Measurements from ENCODE around the gene GPR179. TPM values are rescaled to one million over a fixed set of nuclear protein-coding genes. Genes with fewer than 3 reads are reported as not detected.

GPR179 gene
- total RNA-seq (2022), result 0.05 TPM in 1 of 2 replicates, not detected in the other
- Bru-seq, nascent RNA, result percentile 8 among the genes with signal in this experiment
- percentile 15 among the genes with signal in this experiment for BruChase-seq, experiment 1, labeled RNA remaining after a 2-hour chase
- BruChase-seq, experiment 2, labeled RNA remaining after a 6-hour chase, result percentile 11 among the genes with signal in this experiment
- long read RNA-seq, result 0 reads

GRCh38 chr17:38343608-38344419 lies at the start of gene GPR179:
Gene GPR179, minus strand, starts transcription at chr17:38343956. Its CDS starts 167 bp downstream, at chr17:38343789.
- Mint-ChIP-seq H3K9me3 (ENCODE audit: unreplicated experiment) (no peaks in the 10 kb centered on the region), H3K4me1 (ENCODE audit: low read depth, unreplicated experiment) (peaks cover 1% of the 10 kb centered on the region), H3K4me3 (ENCODE audit: unreplicated experiment) (no peak within 1 kb of the TSS), H3K27me3 (ENCODE audit: insufficient read depth, unreplicated experiment) (no peaks in the 10 kb centered on the region), H3K36me3 (ENCODE audit: insufficient read depth, unreplicated experiment) (no peaks in the 10 kb centered on the region), H3K27ac (ENCODE audit: unreplicated experiment) (no peak within 1 kb of the TSS)
- CTCF ChIA-PET, result interaction anchor here (0.7 to 1.0 kb wide), 2 partner anchors 12 to 13 kb away, joined by 3 read pairs; no protein-coding TSS in a partner anchor
- no peak for TF ChIP-seq CTCF (IDR thresholded peaks at IDR 0.05; ENCODE audit: insufficient read depth in 1 of 2, low read depth in 1 of 2, low read length in 1 of 2, severe bottlenecking in 1 of 2, unreplicated experiment in 1 of 2)
- intact Hi-C loops (cut with micrococcal nuclease; ENCODE audit: unreplicated experiment), result no loop called here
- H3K9me3 ChIP-seq, result no peaks in the 10 kb centered on the region
- no peaks in the 10 kb centered on the region for H3K27me3 ChIP-seq (replicated peaks; ENCODE audit: control insufficient read depth, insufficient read depth, low read length)
- no TSS peak for BruUV-seq (replicated peaks)
- H3K4me3 ChIP-seq (ENCODE audit: low read depth, low read length), result no peak within 1 kb of the TSS
- H3K36me3 ChIP-seq (ENCODE audit: control insufficient read depth, insufficient read depth, low read length), result no peaks in the 10 kb centered on the region
- H3K4me1 ChIP-seq, result peaks cover 4% of the 10 kb centered on the region; the same call in 1 of the 2 replicates
- DNase-seq, result no peak
- POLR2A ChIA-PET, result no interaction called here

DNA sequence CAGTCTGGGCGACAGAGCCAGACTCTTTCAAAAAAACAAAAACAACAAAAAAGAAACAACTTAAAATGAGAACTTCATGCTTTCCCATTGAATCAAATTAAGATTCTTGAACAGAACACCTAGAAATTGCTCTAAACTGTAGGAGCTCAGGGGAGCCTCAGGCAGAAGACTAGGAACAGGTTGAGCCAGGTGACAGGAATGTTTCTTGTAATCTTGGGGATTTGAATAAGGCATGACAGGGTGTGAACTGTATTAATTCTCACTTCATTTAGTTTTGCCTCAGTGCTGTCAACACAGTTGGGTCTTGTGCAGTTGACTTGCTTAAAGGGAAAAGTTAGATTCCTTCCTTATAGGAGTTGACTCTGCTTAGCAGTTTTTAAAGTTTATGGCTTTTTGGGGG lies 35.7 kb upstream of the GPR179 start:
- no peak for DNase-seq
- Histone ChIP-seq H3K4me1 (no peaks in the 10 kb centered on the region), H3K4me3 (ENCODE audit: low read depth, low read length) (no peak overlapping the region), H3K27me3 (replicated peaks; ENCODE audit: control insufficient read depth, insufficient read depth, low read length) (no peaks in the 10 kb centered on the region), H3K9me3 (no peaks in the 10 kb centered on the region), H3K36me3 (ENCODE audit: control insufficient read depth, insufficient read depth, low read length) (peaks cover 1% of the 10 kb centered on the region; the same call in 1 of the 2 replicates)
- Mint-ChIP-seq H3K9me3 (ENCODE audit: unreplicated experiment) (no peaks in the 10 kb centered on the region), H3K4me1 (ENCODE audit: low read depth, unreplicated experiment) (no peaks in the 10 kb centered on the region), H3K27ac (ENCODE audit: unreplicated experiment) (no peak overlapping the region), H3K36me3 (ENCODE audit: insufficient read depth, unreplicated experiment) (peaks cover 36% of the 10 kb centered on the region), H3K4me3 (ENCODE audit: unreplicated experiment) (no peak overlapping the region), H3K27me3 (ENCODE audit: insufficient read depth, unreplicated experiment) (no peaks in the 10 kb centered on the region)
- POLR2A ChIA-PET, result no interaction called here
- BruUV-seq (replicated peaks), result no TSS peak
- CTCF ChIA-PET, result interaction anchor here (0.7 to 1.2 kb wide), 3 partner anchors 30 to 224 kb away, joined by 3 read pairs; no protein-coding TSS in a partner anchor
- no peak for TF ChIP-seq CTCF (IDR thresholded peaks at IDR 0.05; ENCODE audit: insufficient read depth in 1 of 2, low read depth in 1 of 2, low read length in 1 of 2, severe bottlenecking in 1 of 2, unreplicated experiment in 1 of 2)
- intact Hi-C loops (cut with micrococcal nuclease; ENCODE audit: unreplicated experiment), result no loop called here

DNA sequence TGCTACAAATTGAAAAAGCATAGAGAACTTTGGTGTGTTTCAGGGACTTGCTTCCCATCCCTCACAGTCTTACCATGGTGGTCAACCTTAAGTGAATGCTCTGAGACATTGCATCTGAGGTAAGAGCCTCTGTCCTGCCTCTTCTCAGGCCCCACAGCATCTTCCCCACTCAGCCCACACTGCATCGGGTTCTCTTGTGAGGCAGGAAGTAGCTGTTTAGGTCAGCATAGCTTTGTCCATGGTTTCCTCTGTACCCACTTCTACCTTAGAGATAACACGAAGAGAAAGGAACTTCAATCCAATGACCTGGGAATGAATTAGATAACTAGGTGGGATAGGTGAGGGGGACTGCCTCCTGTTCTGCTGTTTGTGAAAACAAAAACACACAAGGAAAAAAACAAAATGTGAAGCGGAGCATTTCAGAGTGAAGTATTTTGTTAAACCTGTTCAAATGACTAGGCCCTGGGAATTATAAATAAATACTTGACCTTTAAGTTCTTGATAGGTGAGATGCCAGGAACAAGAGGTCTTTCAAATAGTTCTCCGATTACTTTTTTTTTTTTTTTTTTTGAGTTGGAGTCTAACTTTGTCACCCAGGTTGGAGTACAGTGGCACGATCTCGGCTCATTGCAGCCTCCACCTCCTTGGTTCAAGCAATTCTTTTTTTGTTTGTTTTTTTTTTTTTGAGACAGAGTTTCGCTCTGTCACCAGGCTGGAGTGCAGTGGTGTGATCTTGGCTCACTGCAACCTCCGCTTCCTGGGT lies 25.5 kb upstream of the GPR179 start:
- no peaks in the 10 kb centered on the region for H3K9me3 Mint-ChIP-seq (ENCODE audit: unreplicated experiment)
- Histone ChIP-seq H3K4me3 (ENCODE audit: low read depth, low read length) (no peak overlapping the region), H3K36me3 (ENCODE audit: control insufficient read depth, insufficient read depth, low read length) (peaks cover 1% of the 10 kb centered on the region), H3K27me3 (replicated peaks; ENCODE audit: control insufficient read depth, insufficient read depth, low read length) (no peaks in the 10 kb centered on the region), H3K9me3 (no peaks in the 10 kb centered on the region), H3K4me1 (no peaks in the 10 kb centered on the region)
- ChIA-PET POLR2A (no interaction called here), CTCF (no interaction called here)
- intact Hi-C loops (cut with micrococcal nuclease; ENCODE audit: unreplicated experiment), result no loop called here
- H3K36me3 Mint-ChIP-seq (ENCODE audit: insufficient read depth, unreplicated experiment), result peaks cover 66% of the 10 kb centered on the region
- no peak overlapping the region for H3K4me3 Mint-ChIP-seq (ENCODE audit: unreplicated experiment)
- H3K4me1 Mint-ChIP-seq (ENCODE audit: low read depth, unreplicated experiment), result no peaks in the 10 kb centered on the region
- BruUV-seq (replicated peaks), result no TSS peak
- no peak overlapping the region for H3K27ac Mint-ChIP-seq (ENCODE audit: unreplicated experiment)
- no peaks in the 10 kb centered on the region for H3K27me3 Mint-ChIP-seq (ENCODE audit: insufficient read depth, unreplicated experiment)
- TF ChIP-seq CTCF (IDR thresholded peaks at IDR 0.05; ENCODE audit: insufficient read depth in 1 of 2, low read depth in 1 of 2, low read length in 1 of 2, severe bottlenecking in 1 of 2, unreplicated experiment in 1 of 2), result no peak
- DNase-seq, result no peak

Measured in Caco-2 (cell line).